GM18870 (cell line): ENCODE data around the gene ERVMER34-1.
A peak's percentile ranks its signal among the peaks of the same experiment; 100 is the strongest.

ENCODE experiments used
- ATAC-seq: cut with Tn5 transposase; IDR thresholded peaks from one replicate; pipeline ENCODE4 v1.9.1; 2021; ENCODE audit warnings: moderate library complexity; ENCODE audit not compliant: unreplicated experiment

Gene ERVMER34-1

GRCh38 chr4:52721968-52722815, 29.0 kb downstream of the ERVMER34-1 start:
- ATAC-seq, result peak; percentile 91

DNA sequence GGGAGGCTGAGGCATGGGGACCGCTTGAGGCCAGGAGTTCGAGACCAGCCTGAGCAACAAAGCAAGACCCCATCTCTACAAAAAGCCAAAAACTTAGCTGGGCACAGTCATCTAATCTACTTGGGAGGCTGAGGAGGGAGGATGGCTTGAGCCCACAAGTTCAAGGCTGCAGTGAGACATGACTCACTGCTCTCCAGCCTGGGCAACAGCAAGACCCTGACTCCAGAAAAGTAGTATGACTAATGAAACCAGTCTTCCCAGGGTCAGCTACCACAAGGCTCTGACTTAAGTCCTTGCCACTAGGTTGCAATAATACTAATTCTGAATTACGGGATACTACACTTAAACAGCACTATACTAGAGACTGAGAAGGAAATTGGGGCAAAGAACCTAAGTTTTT, 33.1 kb downstream of the ERVMER34-1 start:
- ATAC-seq, result no peak

- no peak for ATAC-seq
These were observed 34.7 kb downstream of the ERVMER34-1 start for GRCh38 chr4:52716364-52717151.

DNA sequence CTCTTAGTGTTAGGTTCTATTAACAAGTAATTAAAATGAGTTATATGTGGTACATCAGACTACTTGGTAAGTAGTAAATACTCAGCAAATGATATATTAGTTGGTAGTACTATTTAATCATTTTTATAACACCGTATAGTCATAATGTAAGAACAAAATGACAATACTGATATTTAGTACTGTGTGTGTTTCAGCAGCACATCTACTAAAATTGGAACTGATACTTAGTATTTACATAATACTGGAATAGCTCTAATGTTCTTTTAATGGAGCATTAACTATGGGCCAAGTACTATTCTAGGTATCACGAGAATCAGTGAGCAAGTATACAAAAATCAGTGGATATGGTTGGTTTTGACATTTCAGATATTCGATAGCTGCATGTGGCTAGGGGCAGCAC, 35.3 kb downstream of the ERVMER34-1 start:
- no peak for ATAC-seq

DNA sequence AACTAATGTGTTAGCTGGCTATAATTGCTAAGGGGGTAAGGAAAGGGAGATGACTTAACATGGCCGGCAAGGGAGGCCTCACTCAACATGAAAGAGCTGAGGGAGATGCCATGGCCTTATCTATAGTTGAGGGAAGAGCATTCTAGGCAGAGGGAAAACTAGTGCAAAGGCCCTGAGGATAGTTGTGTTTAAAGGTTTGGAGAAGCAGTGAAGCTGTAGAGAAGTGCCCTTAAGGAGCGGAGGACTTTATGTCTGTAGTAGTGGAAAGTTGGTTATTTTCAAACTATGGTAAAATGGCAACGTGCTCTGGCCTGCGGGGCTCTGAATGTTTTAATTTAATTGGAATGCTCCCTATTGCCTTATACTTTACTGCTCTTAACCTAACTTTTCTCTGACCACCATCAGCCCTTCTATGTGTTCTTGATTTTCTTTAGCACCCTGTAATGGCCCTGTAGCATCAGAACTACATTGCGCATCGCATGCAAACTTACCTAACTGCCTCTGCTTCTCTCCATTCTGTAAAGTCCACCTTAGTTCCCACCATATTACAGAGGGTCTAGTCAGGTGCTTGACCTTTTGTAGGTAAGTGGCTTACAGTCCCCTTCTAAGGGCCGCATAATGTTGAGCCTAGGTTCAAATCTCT, 35.8 kb downstream of the ERVMER34-1 start:
- no peak for ATAC-seq

DNA sequence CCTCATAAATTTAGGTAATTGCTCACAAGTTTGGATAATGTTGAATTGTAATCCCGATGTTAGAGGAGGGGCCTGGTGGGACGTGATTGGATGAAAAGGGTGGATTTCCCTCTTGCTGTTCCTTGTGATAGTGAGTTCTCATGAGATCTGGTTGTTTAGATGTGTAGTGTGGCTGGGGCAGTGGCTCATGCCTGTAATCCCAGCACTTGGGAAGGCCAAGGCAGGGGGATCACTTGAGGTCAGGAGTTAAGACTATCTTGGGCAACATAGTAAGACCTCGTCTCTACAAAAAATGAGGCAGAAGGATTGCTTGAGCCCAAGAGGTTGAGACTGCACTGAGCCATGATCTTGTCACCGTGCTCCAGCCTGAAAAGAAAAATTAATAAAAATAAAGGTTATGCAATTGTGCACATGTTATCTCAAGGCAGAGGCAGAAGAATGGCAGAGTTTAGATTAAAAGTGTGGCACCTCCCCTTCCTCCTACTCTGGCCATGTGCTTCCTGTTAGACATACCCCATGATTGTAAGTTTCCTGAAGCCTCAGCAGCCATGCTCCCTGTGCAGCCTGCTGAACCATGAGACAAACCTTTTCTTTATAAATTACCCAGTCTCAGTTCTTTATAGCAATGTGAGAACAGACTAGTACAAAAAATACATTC, 36.5 kb downstream of the ERVMER34-1 start:
- no peak for ATAC-seq

- ATAC-seq, result no peak
These were observed 37.7 kb downstream of the ERVMER34-1 start for GRCh38 chr4:52713456-52713937.

GRCh38 chr4:52712251-52713130, 38.7 kb downstream of the ERVMER34-1 start:
- ATAC-seq, result peak; percentile 76

DNA sequence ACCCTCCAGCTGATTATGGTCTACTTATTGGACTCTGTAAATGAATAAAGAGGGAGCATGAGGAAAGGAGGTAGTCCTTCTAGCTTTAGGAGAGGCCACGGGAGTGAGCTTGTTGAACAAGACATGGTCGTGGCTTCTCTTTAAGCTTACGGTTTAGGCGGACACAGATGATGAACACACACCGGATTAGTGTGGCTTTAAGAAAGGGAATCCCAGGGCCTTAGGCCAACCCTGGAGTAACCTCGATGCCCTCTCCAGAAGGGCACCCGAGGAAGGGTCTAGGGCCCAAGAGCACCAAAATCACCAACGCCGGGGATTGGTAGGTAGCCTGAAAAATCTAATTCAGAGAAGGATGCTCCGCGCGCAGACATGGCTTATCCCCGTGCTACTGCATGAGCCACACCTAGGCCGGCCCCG, 39.4 kb downstream of the ERVMER34-1 start:
- peak; percentile 15 for ATAC-seq

DNA sequence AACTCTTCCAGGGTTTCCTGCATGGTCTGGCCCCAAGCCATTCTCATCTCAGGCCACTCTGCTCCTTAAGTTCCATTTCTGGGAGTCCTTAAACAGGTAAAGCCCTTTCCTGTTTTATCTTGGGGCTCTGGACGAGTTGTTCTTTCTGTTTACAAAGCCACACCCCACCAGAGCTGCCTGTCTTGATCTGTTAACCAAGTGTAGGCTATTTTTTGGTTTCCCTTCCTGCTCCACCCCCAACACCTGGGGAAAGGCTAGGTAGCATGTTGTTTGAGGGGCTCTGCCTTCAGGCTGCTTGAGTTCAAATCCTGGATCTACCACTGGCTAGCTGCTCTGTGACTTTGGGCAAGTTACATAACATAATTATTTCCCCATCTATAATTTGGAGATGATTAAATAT, 40.0 kb downstream of the ERVMER34-1 start:
- ATAC-seq, result no peak

DNA sequence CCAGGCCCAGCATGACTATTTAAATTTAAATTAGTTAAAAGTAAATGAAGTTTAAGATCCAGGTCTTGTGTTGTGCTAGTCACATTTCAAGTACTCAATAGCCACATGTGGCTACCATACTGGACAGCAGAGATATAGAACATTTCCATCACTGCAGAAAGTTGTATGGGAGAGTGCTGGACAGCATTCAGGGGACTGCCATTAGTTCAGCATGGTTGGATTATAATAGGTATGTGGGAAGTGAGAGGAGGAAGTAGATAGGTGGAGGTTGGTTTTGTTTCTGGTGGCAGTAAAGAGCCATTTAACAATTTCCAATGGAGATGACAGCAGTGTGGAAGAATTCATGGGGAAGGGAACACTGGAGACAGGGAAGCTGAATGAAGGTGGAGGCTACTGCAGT, 42.1 kb downstream of the ERVMER34-1 start:
- no peak for ATAC-seq

GRCh38 chr4:52704661-52705060, 46.6 kb downstream of the ERVMER34-1 start:
- ATAC-seq, result no peak

DNA sequence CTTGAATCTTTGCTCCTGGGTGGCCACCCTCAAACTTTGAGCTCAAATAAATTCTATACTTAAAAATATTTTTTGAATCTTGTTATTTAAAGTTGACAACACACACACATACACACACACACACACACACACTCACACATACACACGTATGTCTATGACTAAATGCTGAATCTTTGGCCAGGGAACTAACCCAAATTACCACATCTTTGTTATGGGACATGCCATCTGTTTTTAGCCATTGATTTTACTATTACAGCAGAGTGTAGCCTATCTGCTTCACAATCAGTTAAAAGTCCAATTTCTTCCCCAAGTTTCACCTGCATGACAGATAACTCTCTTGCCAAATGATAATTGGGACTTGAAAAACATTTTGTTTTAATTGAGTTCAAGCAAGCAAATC, 47.1 kb downstream of the ERVMER34-1 start:
- no peak for ATAC-seq

- peak; percentile 97 for ATAC-seq
These were observed 50.0 kb downstream of the ERVMER34-1 start for GRCh38 chr4:52701207-52701606.

GRCh38 chr4:52694936-52695335, 56.3 kb downstream of the ERVMER34-1 start:
- ATAC-seq, result no peak

- no peak for ATAC-seq
These were observed 57.7 kb downstream of the ERVMER34-1 start for GRCh38 chr4:52693492-52693891.
